Adrenal gland (tissue), 12 donors: Measurements from ENCODE around the gene AMOTL2. TPM values are rescaled to one million over a fixed set of nuclear protein-coding genes. Genes with fewer than 3 reads are reported as not detected.

Experiments used
- DNase-seq, 7 donors: peaks; one replicate each; pipeline ENCODE4 v3.0.0-alpha.2; 2019 to 2020
- H3K27ac ChIP-seq, 5 donors: fragments of 200-600 bp; sonication (generic) in 4 of 5; 1 replicate in 3 of 5; 2 replicates in 2 of 5; pipeline versions ENCODE4 v1.5.1 to v1.8.0; 2016 to 2020; ENCODE audit warnings: mild to moderate bottlenecking in 1 of 5
- H3K27me3 ChIP-seq: fragments of 200-600 bp; 2 replicates; pipeline ENCODE4 v1.8.0; 2021
- H3K36me3 ChIP-seq, 2 donors: fragments of 200-600 bp; replicated peaks in 1 of 2; 1 replicate in 1 of 2; 2 replicates in 1 of 2; pipeline versions ENCODE4 v1.5.1 to v1.8.0; 2018 to 2022
- H3K4me1 ChIP-seq, 2 donors: fragments of 200-600 bp; replicated peaks in 1 of 2; 1 replicate in 1 of 2; 2 replicates in 1 of 2; pipeline versions ENCODE4 v1.5.1 to v1.8.0; 2018 to 2021
- H3K4me3 ChIP-seq, 4 donors: fragments of 200-600 bp; sonication (generic) in 3 of 4; one replicate each; pipeline ENCODE4 v1.5.1; 2016 to 2018
- H3K9me3 ChIP-seq, 3 donors: fragments of 200-600 bp; sonication (generic) in 1 of 3; replicated peaks in 1 of 3; 1 replicate in 2 of 3; 2 replicates in 1 of 3; pipeline versions ENCODE4 v1.5.1 to v1.8.0; 2016 to 2021
- POLR2A ChIP-seq, 2 donors: fragments of 450-650 bp; IDR thresholded peaks; one replicate each; pipeline ENCODE4 v1.6.1; 2017; ENCODE audit warnings: antibody characterized with exemption in 2 of 2, mild to moderate bottlenecking in 2 of 2, moderate library complexity in 1 of 2
- WGBS, 4 donors: extraction: QIAGEN DNeasy Blood & Tissue Kit in 2 of 4; methylation state at CpG; one replicate each; pipeline versions ENCODE4 v1.1.5 to v1.1.7; 2013 to 2017; 5-methylcytosine and 5-hydroxymethylcytosine counted together
- intact Hi-C, 2 donors: fragments of 100-400 bp; cut with DNase I; formaldehyde crosslinking; loops; one replicate each; pipeline versions ENCODE4 v1.14.1 to v1.15.0; 2022 to 2023
- polyA plus RNA-seq, 3 donors: library from polyadenylated mRNA; stranded (reverse); fragments of 200-250 nt in 2 of 3; fragments of 350-450 nt in 1 of 3; fragmentation: Illumina TruSeq in 1 of 3; extraction: RNeasy Lipid Tissue Mini Kit (QIAGEN cat#74804) in 1 of 3; gene quantifications; one replicate each; pipeline ENCODE4 v1.2.3, GENCODE V29; 2013 to 2014
- total RNA-seq, 9 donors: library from RNA; depleted of rRNA in 4 of 9; stranded (reverse); fragments of >200 nt in 4 of 9; fragments of 120-200 nt in 1 of 9; fragmentation: NEBNext Ultra II Directional in 1 of 9; extraction: Animal tissue kit (Norgen Biotek cat#: 25700) in 1 of 9; gene quantifications; one replicate each; pipeline versions ENCODE4 v1.1.0 to v1.2.4, GENCODE V29; 2013 to 2023
- TF ChIP-seq, protein P1 (sequence below), 6 experiments: fragments of 450-650 bp in 4 of 6; fragments of 200-600 bp in 2 of 6; sonication (generic) in 1 of 6; IDR thresholded peaks; 1 replicate in 5 of 6; 2 replicates in 1 of 6; pipeline versions ENCODE4 v1.5.1 to v1.8.0; 2016 to 2021; ENCODE audit warnings: antibody characterized with exemption in 6 of 6, mild to moderate bottlenecking in 2 of 6, moderate library complexity in 1 of 6
- donor health status: healthy with polysubstance abuse.
- donor health status: Bipolar disorder and iron deficiency.
- donor health status: DM: yes; HTN: yes; CAD: no.
- donor health status: DM: no; HTN: no; CAD: no.
- donor health status: DM: no; HTN: no; CAD: no.
- donor health status: DM: yes; HTN: yes; CAD: no.

AMOTL2 gene
- total and polyA plus RNA-seq, 12 donors = 9.3 to 63.0 (median 29.7) TPM

DNA sequence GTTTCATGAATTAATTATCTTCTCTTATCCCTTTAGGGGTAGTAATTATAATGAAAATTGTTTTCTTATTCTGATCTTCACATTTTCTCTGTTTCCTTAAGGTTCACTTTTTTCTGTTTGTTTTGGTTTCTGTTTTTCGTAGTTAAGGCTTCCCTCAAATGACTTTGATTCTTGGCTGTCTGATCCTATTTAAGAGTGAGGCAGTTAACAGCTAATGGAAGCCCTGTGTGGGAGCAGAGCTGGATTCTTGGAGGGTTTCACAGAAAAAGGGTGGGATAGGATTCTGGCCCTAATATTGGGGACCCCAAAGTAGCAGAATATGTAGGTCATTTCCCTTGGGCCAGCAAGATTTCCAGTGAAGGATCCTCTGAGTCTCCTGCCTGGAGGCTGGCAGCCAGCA is 6.8 kb upstream of the AMOTL2 start:
- Histone ChIP-seq H3K9me3 (no peaks in the 10 kb centered on the region), H3K4me1 (no peaks in the 10 kb centered on the region), H3K4me3 (no peak overlapping the region), H3K27me3 (no peaks in the 10 kb centered on the region), H3K36me3 (no peaks in the 10 kb centered on the region), H3K27ac (peak overlapping the region in 1 of 5 donors; percentile 20)
- 43 to 54% (median 50%) methylated on average over 1 of the region's 1 CpG for WGBS, 4 donors
- intact Hi-C loops = no loop called here
- TF ChIP-seq POLR2A (IDR thresholded peaks at IDR 0.05) = no peak
- TF ChIP-seq, protein P1, sequence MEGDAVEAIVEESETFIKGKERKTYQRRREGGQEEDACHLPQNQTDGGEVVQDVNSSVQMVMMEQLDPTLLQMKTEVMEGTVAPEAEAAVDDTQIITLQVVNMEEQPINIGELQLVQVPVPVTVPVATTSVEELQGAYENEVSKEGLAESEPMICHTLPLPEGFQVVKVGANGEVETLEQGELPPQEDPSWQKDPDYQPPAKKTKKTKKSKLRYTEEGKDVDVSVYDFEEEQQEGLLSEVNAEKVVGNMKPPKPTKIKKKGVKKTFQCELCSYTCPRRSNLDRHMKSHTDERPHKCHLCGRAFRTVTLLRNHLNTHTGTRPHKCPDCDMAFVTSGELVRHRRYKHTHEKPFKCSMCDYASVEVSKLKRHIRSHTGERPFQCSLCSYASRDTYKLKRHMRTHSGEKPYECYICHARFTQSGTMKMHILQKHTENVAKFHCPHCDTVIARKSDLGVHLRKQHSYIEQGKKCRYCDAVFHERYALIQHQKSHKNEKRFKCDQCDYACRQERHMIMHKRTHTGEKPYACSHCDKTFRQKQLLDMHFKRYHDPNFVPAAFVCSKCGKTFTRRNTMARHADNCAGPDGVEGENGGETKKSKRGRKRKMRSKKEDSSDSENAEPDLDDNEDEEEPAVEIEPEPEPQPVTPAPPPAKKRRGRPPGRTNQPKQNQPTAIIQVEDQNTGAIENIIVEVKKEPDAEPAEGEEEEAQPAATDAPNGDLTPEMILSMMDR (IDR thresholded peaks at IDR 0.05) = no peak
- DNase-seq = no peak

DNA sequence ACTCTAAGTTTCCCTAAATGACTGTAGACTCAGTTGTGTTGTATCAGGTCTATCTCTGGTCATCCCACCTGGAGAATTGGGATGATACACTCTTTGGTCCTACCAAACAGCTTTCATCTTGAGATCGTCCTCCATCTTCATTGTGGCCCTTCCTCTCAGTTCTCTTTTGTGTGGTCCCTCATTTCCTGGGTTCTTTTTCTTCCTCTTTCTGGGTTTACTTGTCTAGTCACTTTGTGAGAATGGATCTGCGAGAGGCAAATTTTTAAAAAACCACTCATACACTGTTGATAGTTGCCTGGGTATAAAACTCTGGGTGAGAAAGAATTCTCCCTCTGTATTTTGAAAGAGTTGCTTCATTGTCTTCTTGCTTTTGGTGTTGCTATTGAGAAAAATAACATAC is 6.0 kb upstream of the AMOTL2 start:
- Histone ChIP-seq H3K36me3 (no peaks in the 10 kb centered on the region), H3K4me1 (peaks cover 1 to 2% of the 10 kb centered on the region in 2 donors), H3K9me3 (no peaks in the 10 kb centered on the region), H3K4me3 (no peak overlapping the region), H3K27ac (no peak overlapping the region), H3K27me3 (no peaks in the 10 kb centered on the region)
- 65 to 83% (median 80%) methylated on average over 2 of the region's 2 CpGs for WGBS, 4 donors
- TF ChIP-seq, protein P1 (IDR thresholded peaks at IDR 0.05) = no peak
- TF ChIP-seq POLR2A (IDR thresholded peaks at IDR 0.05) = no peak
- intact Hi-C loops = no loop called here
- DNase-seq = no peak

DNA sequence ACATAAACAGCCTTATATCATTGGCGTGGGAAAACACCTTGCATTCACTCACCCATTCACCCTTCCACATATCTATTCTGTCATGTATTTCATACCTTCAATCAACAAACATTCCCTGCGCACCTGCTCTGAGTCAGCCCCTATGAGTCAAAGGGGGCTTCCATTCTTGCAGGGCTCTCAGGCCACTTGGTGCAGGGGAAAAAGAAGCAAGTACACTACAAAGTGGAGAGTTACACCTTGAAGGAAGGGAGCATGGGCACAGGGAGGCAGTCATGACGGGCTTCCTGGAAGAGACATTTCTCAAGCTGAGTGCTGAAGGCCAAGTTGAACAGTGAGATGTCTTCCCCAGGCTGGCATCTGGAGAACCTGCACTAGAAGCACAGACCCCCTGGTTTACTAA is 4.6 kb upstream of the AMOTL2 start:
- Histone ChIP-seq H3K27me3 (no peaks in the 10 kb centered on the region), H3K36me3 (no peaks in the 10 kb centered on the region), H3K4me3 (no peak overlapping the region), H3K9me3 (no peaks in the 10 kb centered on the region), H3K27ac (no peak overlapping the region), H3K4me1 (peaks cover 6 to 8% of the 10 kb centered on the region in 2 donors)
- 63 to 78% (median 69%) methylated on average over 3 of the region's 3 CpGs for WGBS, 4 donors
- TF ChIP-seq POLR2A (IDR thresholded peaks at IDR 0.05) = no peak
- TF ChIP-seq, protein P1 (IDR thresholded peaks at IDR 0.05) = no peak
- intact Hi-C loops = loop anchor here (2.0 to 10.0 kb wide), 3 partner anchors 70 to 174 kb away; no protein-coding TSS in a partner anchor
- DNase-seq = peak in 1 of 7 donors; percentile 24

- peaks cover 6 to 8% of the 10 kb centered on the region in 2 donors for H3K4me1 ChIP-seq
- no peaks in the 10 kb centered on the region for H3K27me3 ChIP-seq
- intact Hi-C loops = loop anchor here (2.0 to 10.0 kb wide), 3 partner anchors 70 to 174 kb away; no protein-coding TSS in a partner anchor
- no peak overlapping the region for H3K27ac ChIP-seq
- H3K36me3 ChIP-seq = no peaks in the 10 kb centered on the region
- DNase-seq = peak; percentile 53 to 67 (median 63)
- no peaks in the 10 kb centered on the region for H3K9me3 ChIP-seq
- H3K4me3 ChIP-seq = no peak overlapping the region
- TF ChIP-seq POLR2A (IDR thresholded peaks at IDR 0.05) = no peak
- TF ChIP-seq, protein P1 (IDR thresholded peaks at IDR 0.05) = peak; percentile 29 to 62 (median 53)
Measured at GRCh38 chr3:134378384-134378783, 4.1 kb upstream of the AMOTL2 start.
